Hypothalamus (tissue), 51 donors: ENCODE measurements around the gene SLC4A2.

Experiments used
- DNase-seq, 51 donors: peaks; one replicate each; lab custom pipeline; 2025; lab: John Stamatoyannopoulos, UW

SLC4A2 gene

GRCh38 chr7:151076863-151077704, 17.7 kb downstream of the SLC4A2 start:
- no peak for DNase-seq

- no peak for DNase-seq
Measured at GRCh38 chr7:151077705-151078232, 18.4 kb downstream of the SLC4A2 start.

GRCh38 chr7:151078233-151079040, 19.0 kb downstream of the SLC4A2 start:
- no peak for DNase-seq

GRCh38 chr7:151079199-151079910, 20.0 kb downstream of the SLC4A2 start:
- no peak for DNase-seq

GRCh38 chr7:151080067-151080521, 20.7 kb downstream of the SLC4A2 start:
- DNase-seq: peak in 6 of 51 donors; percentile 23 to 64 (median 49)

- peak; percentile 35 to 94 (median 86) for DNase-seq
Measured at GRCh38 chr7:151080522-151081169, 21.3 kb downstream of the SLC4A2 start, which contains the start of gene FASTK. Gene FASTK (minus strand): TSS chr7:151080809. CDS start chr7:151080766, 43 bp downstream.

GRCh38 chr7:151081170-151082101, 22.0 kb downstream of the SLC4A2 start:
- DNase-seq: peak in 1 of 51 donors; percentile 37

- no peak for DNase-seq
Measured at GRCh38 chr7:151082141-151083070, 23.0 kb downstream of the SLC4A2 start.

GRCh38 chr7:151083071-151083823, 23.9 kb downstream of the SLC4A2 start, which contains the start of gene TMUB1:
Gene TMUB1 (minus strand): TSS chr7:151083493. CDS start chr7:151082563, 930 bp downstream.
- peak in 49 of 51 donors; percentile 25 to 89 (median 66) for DNase-seq

- no peak for DNase-seq
Measured at GRCh38 chr7:151083824-151084160, 24.4 kb downstream of the SLC4A2 start.

- DNase-seq: no peak
Measured at GRCh38 chr7:151085329-151085690, 25.9 kb downstream of the SLC4A2 start.

- DNase-seq: peak; percentile 28 to 94 (median 84)
Measured at GRCh38 chr7:151085691-151086620, 26.6 kb downstream of the SLC4A2 start, which contains the start of gene AGAP3. Gene AGAP3 (plus strand): TSS chr7:151086475. CDS start chr7:151086742, 267 bp downstream.

GRCh38 chr7:151086802-151087244, 27.4 kb downstream of the SLC4A2 start:
- peak in 4 of 51 donors; percentile 30 to 64 (median 44) for DNase-seq

GRCh38 chr7:151087245-151088018, 28.0 kb downstream of the SLC4A2 start:
- peak in 44 of 51 donors; percentile 17 to 76 (median 50) for DNase-seq
